Breast epithelium (tissue), 4 donors: ENCODE measurements around the gene CEP76. TPM values are rescaled to one million over a fixed set of nuclear protein-coding genes. Genes with fewer than 3 reads are reported as not detected.

Experiments used
- DNase-seq, 2 donors: peaks; one replicate each; pipeline ENCODE4 v3.0.0-alpha.2; 2019; ENCODE audit warnings: low spot score in 2 of 2
- H3K27ac ChIP-seq, 2 donors: fragments of 200-600 bp; sonication (generic) in 1 of 2; one replicate each; pipeline ENCODE4 v1.5.1; 2016 to 2019; ENCODE audit warnings: mild to moderate bottlenecking in 1 of 2
- H3K27me3 ChIP-seq, 2 donors: fragments of 200-600 bp; sonication (generic) in 1 of 2; one replicate each; pipeline versions ENCODE4 v1.5.1 to v1.6.0; 2017 to 2019; ENCODE audit warnings: control low read depth in 1 of 2, mild to moderate bottlenecking in 1 of 2
- H3K36me3 ChIP-seq: fragments of 200-600 bp; one replicate; pipeline ENCODE4 v1.5.1; 2019
- H3K4me1 ChIP-seq, 2 donors: fragments of 200-600 bp; sonication (generic); one replicate each; pipeline ENCODE4 v1.5.1; 2016 to 2019; ENCODE audit warnings: control low read depth in 1 of 2
- H3K4me3 ChIP-seq, 3 donors: fragments of 200-600 bp; sonication (generic); 1 replicate in 2 of 3; 2 replicates in 1 of 3; pipeline ENCODE4 v1.5.1; 2016 to 2019; ENCODE audit warnings: mild to moderate bottlenecking in 3 of 3, moderate library complexity in 2 of 3
- H3K9me3 ChIP-seq, 2 donors: fragments of 200-600 bp; sonication (generic) in 1 of 2; one replicate each; pipeline ENCODE4 v1.5.1; 2016 to 2019; ENCODE audit warnings: control low read depth in 1 of 2
- POLR2A ChIP-seq: fragments of 450-650 bp; IDR thresholded peaks from one replicate; pipeline ENCODE4 v1.6.1; 2016; ENCODE audit warnings: antibody characterized with exemption, mild to moderate bottlenecking, moderate library complexity
- POLR2AphosphoS5 ChIP-seq, 3 donors: sonication (generic); formaldehyde crosslinking; IDR thresholded peaks; one replicate each; pipeline ENCODE4 v1.6.1; 2017; ENCODE audit warnings: antibody characterized with exemption in 3 of 3
- intact Hi-C: fragments of 100-400 bp; cut with DNase I; formaldehyde crosslinking; loops from one replicate; pipeline ENCODE4 v1.15.1; 2023; ENCODE audit warnings: low total_unique reads
- total RNA-seq, 3 donors: library from RNA; depleted of rRNA; stranded (reverse); fragments of >200 nt; gene quantifications; one replicate each; pipeline ENCODE4 v1.1.0, GENCODE V29; 2016
- TF ChIP-seq, protein P1 (sequence below), 3 donors: fragments of 450-650 bp; IDR thresholded peaks; one replicate each; pipeline ENCODE4 v1.5.1; 2016 to 2017; ENCODE audit warnings: antibody characterized with exemption in 3 of 3, mild to moderate bottlenecking in 3 of 3, moderate library complexity in 3 of 3

CEP76 gene
- total RNA-seq, 3 donors from 2014 or later, result 7.4 to 11.7 (median 9.5) TPM

- H3K27me3 ChIP-seq, result no peaks in the 10 kb centered on the region
- DNase-seq, result no peak
- no peak overlapping the region for H3K4me3 ChIP-seq
- no peaks in the 10 kb centered on the region for H3K4me1 ChIP-seq
- no peak overlapping the region for H3K27ac ChIP-seq
- intact Hi-C loops, result no loop called here
- no peaks in the 10 kb centered on the region for H3K36me3 ChIP-seq
- TF ChIP-seq POLR2AphosphoS5 (IDR thresholded peaks at IDR 0.05) (no peak), POLR2A (no peak)
- TF ChIP-seq, protein P1, sequence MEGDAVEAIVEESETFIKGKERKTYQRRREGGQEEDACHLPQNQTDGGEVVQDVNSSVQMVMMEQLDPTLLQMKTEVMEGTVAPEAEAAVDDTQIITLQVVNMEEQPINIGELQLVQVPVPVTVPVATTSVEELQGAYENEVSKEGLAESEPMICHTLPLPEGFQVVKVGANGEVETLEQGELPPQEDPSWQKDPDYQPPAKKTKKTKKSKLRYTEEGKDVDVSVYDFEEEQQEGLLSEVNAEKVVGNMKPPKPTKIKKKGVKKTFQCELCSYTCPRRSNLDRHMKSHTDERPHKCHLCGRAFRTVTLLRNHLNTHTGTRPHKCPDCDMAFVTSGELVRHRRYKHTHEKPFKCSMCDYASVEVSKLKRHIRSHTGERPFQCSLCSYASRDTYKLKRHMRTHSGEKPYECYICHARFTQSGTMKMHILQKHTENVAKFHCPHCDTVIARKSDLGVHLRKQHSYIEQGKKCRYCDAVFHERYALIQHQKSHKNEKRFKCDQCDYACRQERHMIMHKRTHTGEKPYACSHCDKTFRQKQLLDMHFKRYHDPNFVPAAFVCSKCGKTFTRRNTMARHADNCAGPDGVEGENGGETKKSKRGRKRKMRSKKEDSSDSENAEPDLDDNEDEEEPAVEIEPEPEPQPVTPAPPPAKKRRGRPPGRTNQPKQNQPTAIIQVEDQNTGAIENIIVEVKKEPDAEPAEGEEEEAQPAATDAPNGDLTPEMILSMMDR (IDR thresholded peaks at IDR 0.05), result no peak
- no peaks in the 10 kb centered on the region for H3K9me3 ChIP-seq
Observed at GRCh38 chr18:12750076-12750714, 47.7 kb upstream of the CEP76 start.

GRCh38 chr18:12749121-12749520 lies 46.6 kb upstream of the CEP76 start:
- no peak overlapping the region for H3K27ac ChIP-seq
- H3K36me3 ChIP-seq, result no peaks in the 10 kb centered on the region
- intact Hi-C loops, result no loop called here
- no peaks in the 10 kb centered on the region for H3K4me1 ChIP-seq
- no peaks in the 10 kb centered on the region for H3K9me3 ChIP-seq
- TF ChIP-seq POLR2AphosphoS5 (IDR thresholded peaks at IDR 0.05) (no peak), POLR2A (no peak)
- TF ChIP-seq, protein P1 (IDR thresholded peaks at IDR 0.05), result no peak
- H3K4me3 ChIP-seq, result no peak overlapping the region
- no peak for DNase-seq
- no peaks in the 10 kb centered on the region for H3K27me3 ChIP-seq

DNA sequence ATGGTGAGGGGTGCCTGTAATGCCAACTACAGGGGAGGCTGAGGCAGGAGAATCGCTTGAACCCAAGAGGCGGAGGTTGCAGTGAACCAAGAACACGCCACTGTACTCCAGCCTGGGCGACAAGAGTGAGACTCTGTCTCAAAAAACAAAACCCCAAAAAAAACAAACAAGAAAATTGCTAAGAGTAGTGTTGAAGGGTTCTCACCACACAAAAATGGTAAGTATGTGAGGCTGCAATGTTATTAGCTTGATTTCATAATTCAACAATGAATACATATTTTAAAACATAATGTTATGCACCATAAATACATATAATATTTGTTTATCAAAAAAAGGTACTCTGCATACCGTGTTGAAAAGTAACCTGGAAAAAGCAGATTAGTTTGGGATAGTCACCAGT lies 46.1 kb upstream of the CEP76 start:
- Histone ChIP-seq H3K27me3 (no peaks in the 10 kb centered on the region), H3K9me3 (no peaks in the 10 kb centered on the region), H3K4me1 (no peaks in the 10 kb centered on the region), H3K4me3 (no peak overlapping the region), H3K36me3 (no peaks in the 10 kb centered on the region), H3K27ac (no peak overlapping the region)
- intact Hi-C loops, result no loop called here
- DNase-seq, result no peak
- TF ChIP-seq, protein P1 (IDR thresholded peaks at IDR 0.05), result no peak
- no peak for TF ChIP-seq POLR2AphosphoS5 (IDR thresholded peaks at IDR 0.05)
- no peak for TF ChIP-seq POLR2A

DNA sequence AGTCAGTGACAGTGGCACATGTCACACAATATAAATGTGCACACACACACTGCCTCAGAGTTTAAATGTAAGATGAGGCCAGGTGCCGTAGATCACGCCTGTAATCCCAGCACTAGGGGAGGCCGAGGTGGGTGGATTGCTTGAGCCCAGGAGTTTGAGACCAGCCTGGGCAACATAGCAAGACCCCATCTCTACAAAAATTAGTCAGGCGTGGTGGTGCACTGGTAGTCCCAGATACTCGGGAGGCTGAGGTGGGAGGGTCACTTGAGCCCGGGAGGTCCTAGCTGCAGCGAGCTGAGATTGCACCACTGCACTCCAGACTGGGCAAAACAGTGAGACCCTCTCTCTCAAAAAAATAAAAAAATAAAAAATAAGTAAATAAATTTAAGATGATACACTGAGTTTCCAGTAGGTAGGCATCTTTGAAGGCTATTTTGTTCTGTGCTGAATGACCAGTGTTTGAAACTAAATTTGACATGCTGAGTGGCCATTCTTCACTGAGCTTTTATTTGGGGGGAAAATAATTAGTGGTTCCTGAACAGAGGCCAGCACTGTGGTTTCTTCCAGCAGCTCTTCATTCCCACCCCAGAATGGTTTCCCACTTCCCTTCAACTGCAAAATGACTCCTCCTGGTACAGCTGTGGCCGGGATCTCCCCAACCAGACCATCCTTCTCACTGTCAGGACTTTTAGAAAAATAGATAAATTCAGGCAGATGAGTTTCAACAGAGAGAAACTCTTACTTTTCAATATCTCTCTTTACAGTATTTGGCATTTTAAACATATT lies 45.2 kb upstream of the CEP76 start:
- no peaks in the 10 kb centered on the region for H3K9me3 ChIP-seq
- TF ChIP-seq, protein P1 (IDR thresholded peaks at IDR 0.05), result no peak
- no peak for TF ChIP-seq POLR2A
- no peak for TF ChIP-seq POLR2AphosphoS5 (IDR thresholded peaks at IDR 0.05)
- no peak overlapping the region for H3K27ac ChIP-seq
- intact Hi-C loops, result no loop called here
- H3K36me3 ChIP-seq, result no peaks in the 10 kb centered on the region
- H3K4me1 ChIP-seq, result no peaks in the 10 kb centered on the region
- no peak for DNase-seq
- no peak overlapping the region for H3K4me3 ChIP-seq
- H3K27me3 ChIP-seq, result no peaks in the 10 kb centered on the region

DNA sequence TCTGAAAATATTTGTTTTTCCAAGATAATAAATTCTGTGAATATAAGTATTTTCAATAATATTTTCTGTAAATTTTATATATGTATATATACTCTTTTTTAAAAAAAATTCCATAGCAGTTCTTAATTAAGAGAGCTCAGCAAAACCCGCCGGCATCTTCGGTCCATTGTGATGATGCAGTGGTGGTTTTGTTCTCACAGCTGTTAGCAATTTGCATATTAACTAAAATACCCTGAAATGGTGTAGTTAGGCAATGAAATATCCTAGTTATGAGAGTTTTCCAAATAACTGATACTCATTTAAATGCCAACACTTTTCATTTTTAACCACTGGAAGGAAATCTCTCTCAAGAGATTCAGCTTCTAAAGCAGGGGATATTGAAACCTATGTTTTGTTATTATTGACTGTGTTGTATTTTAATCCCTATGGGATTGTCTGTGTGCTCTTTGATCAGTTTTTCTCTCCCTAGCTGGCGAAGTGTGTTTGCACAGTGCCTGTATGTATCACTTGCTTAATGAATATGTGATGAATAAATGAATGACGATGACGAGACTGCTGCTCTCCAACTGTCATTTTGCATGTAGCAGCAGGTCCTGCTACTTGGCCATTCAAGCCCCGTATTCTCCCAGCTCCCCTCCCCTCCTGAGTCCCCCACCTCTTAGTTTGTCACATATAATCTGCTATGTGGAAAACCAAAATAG lies 42.7 kb upstream of the CEP76 start:
- TF ChIP-seq, protein P1 (IDR thresholded peaks at IDR 0.05), result no peak
- TF ChIP-seq POLR2AphosphoS5 (IDR thresholded peaks at IDR 0.05), result no peak
- no peak for TF ChIP-seq POLR2A
- no peaks in the 10 kb centered on the region for H3K9me3 ChIP-seq
- no peak overlapping the region for H3K27ac ChIP-seq
- H3K36me3 ChIP-seq, result no peaks in the 10 kb centered on the region
- H3K4me3 ChIP-seq, result no peak overlapping the region
- no peaks in the 10 kb centered on the region for H3K4me1 ChIP-seq
- intact Hi-C loops, result no loop called here
- DNase-seq, result no peak
- no peaks in the 10 kb centered on the region for H3K27me3 ChIP-seq
